GM12878 (cell line): ENCODE measurements around the gene SOWAHC.

Experiments used
- ETV6 ChIP-seq, 2 experiments: fragments of 450-650 bp in 1 of 2; IDR thresholded peaks in 1 of 2; conservative IDR thresholded peaks in 1 of 2; 2 replicates each; pipeline ENCODE4 v1.6.1; 2014; ENCODE audit warnings: antibody characterized with exemption in 1 of 2, borderline replicate concordance in 1 of 2, low read depth in 1 of 2, mild to moderate bottlenecking in 1 of 2, moderate library complexity in 1 of 2
- EZH2 ChIP-seq: IDR thresholded peaks from 2 replicates; pipeline ENCODE4 v1.6.1; 2012; ENCODE audit warnings: low read depth, mild to moderate bottlenecking, control low read depth, inconsistent platforms, low read length, borderline replicate concordance; ENCODE audit not compliant: control insufficient read depth
- FOXM1 ChIP-seq: IDR thresholded peaks from 2 replicates; pipeline ENCODE4 v1.6.1; 2012; ENCODE audit warnings: low read depth, mild to moderate bottlenecking, inconsistent platforms, low read length, moderate library complexity
- IRF5 ChIP-seq: fragments of 450-650 bp; IDR thresholded peaks from 2 replicates; pipeline ENCODE4 v1.6.1; 2017; ENCODE audit warnings: borderline replicate concordance
- REST ChIP-seq: IDR thresholded peaks from 2 replicates; pipeline ENCODE4 v1.6.1; 2012; ENCODE audit warnings: mild to moderate bottlenecking, low read depth, low read length

- TF ChIP-seq IRF5 (no peak), REST (no peak), FOXM1 (no peak), ETV6 (conservative IDR thresholded peaks at IDR 0.05 in 1 of 2, IDR thresholded peaks at IDR 0.05 in 1 of 2; ENCODE audit: borderline replicate concordance in 1 of 2, low read depth in 1 of 2) (no peak), EZH2 (no peak)
These were observed 41.1 kb downstream of the SOWAHC start for GRCh38 chr2:109655287-109655686.
